Subcutaneous adipose tissue (tissue), 4 donors: Measurements from ENCODE around the gene ERN1. TPM values are rescaled to one million over a fixed set of nuclear protein-coding genes. Genes with fewer than 3 reads are reported as not detected.

Experiments
- CTCF ChIP-seq: fragments of 450-650 bp; IDR thresholded peaks from one replicate; pipeline ENCODE4 v1.5.1; 2016; ENCODE audit warnings: low read depth, mild to moderate bottlenecking, control low read depth, antibody characterized with exemption, moderate library complexity
- total RNA-seq, 4 donors: library from RNA; depleted of rRNA; stranded (reverse); fragments of >200 nt; gene quantifications; one replicate each; pipeline ENCODE4 v1.1.0, GENCODE V29; 2016

ERN1 gene
- total RNA-seq, 4 donors from 2014 or later = 9.6 to 13.1 (median 11.7) TPM

GRCh38 chr17:64123114-64123513 lies 6.8 kb downstream of the ERN1 start:
- no peak for TF ChIP-seq CTCF

- no peak for TF ChIP-seq CTCF
Observed at GRCh38 chr17:64120159-64120810, 9.7 kb downstream of the ERN1 start.

GRCh38 chr17:64117981-64118979 lies 11.7 kb downstream of the ERN1 start:
- TF ChIP-seq CTCF = no peak

GRCh38 chr17:64115822-64116534 lies 14.0 kb downstream of the ERN1 start:
- no peak for TF ChIP-seq CTCF

GRCh38 chr17:64115043-64115698 lies 14.8 kb downstream of the ERN1 start:
- TF ChIP-seq CTCF = no peak

- no peak for TF ChIP-seq CTCF
Observed at GRCh38 chr17:64113006-64113405, 16.9 kb downstream of the ERN1 start.
